Esophagus squamous epithelium (tissue), 4 donors: ENCODE measurements around the gene CT45A10.
"Not testable (repeated sequence)": the region's sequence is repeated elsewhere in the genome, so short reads cannot be mapped to it uniquely, and the experiment has no call there.

Experiments
- CTCF ChIP-seq, 6 experiments: fragments of 450-650 bp in 4 of 6; fragments of 200-600 bp in 2 of 6; sonication (generic) in 2 of 6; IDR thresholded peaks; one replicate each; pipeline ENCODE4 v1.5.1; 2016 to 2019; ENCODE audit warnings: antibody characterized with exemption in 6 of 6, mild to moderate bottlenecking in 4 of 6, moderate library complexity in 4 of 6
- POLR2A ChIP-seq, 4 donors: fragments of 450-650 bp; IDR thresholded peaks; one replicate each; pipeline ENCODE4 v1.6.1; 2017; ENCODE audit warnings: antibody characterized with exemption in 4 of 4, mild to moderate bottlenecking in 4 of 4, moderate library complexity in 3 of 4

GRCh38 chrX:135882741-135883140 is 10.5 kb downstream of the CT45A10 start:
- TF ChIP-seq CTCF, POLR2A (IDR thresholded peaks at IDR 0.05): not testable (repeated sequence)
